HG03135 (cell line): Measurements from ENCODE around the gene PRPF40A.

ENCODE experiments used
- ATAC-seq: cut with Tn5 transposase; IDR thresholded peaks from one replicate; pipeline ENCODE4 v1.9.1; 2021; ENCODE audit warnings: mild to moderate bottlenecking, moderate library complexity; ENCODE audit not compliant: unreplicated experiment

Gene PRPF40A

DNA sequence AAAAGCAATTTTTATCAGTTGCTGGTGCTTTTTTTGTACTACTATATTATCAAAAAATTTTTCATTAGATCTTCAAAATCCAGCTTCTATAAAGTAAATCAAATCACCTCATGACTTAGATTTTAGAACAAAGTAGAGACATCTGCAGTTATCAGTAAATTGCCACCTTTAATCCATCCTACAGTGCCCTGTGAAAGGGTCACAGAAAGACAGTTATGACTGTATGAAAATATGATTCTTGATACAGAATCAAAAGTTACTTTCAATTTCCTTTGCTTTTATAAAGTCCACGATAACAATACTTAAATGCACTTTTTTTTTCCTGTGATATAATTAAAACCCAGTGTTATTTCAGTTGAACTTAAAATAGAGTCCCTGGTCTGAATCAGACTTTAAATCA is 61.4 kb downstream of the PRPF40A start:
- ATAC-seq, result peak; percentile 47

DNA sequence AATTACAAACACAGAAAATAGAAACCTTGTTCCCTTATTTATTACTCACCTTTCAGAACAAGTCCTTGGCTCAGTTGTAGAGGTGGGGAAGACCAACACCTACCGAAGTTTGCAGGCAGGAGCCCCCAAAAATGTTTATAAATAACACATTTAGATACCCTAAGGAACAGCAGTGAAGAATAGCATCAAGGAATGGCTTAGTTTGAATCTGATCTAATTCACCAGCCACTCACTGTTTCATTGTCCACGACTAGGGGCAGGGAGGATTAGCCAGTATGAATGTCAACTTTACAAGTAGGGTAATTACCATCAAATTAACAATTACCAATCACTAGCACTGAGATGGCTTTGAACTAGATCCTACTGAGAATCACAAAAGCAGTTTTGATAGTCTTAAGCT is 65.4 kb downstream of the PRPF40A start:
- no peak for ATAC-seq

DNA sequence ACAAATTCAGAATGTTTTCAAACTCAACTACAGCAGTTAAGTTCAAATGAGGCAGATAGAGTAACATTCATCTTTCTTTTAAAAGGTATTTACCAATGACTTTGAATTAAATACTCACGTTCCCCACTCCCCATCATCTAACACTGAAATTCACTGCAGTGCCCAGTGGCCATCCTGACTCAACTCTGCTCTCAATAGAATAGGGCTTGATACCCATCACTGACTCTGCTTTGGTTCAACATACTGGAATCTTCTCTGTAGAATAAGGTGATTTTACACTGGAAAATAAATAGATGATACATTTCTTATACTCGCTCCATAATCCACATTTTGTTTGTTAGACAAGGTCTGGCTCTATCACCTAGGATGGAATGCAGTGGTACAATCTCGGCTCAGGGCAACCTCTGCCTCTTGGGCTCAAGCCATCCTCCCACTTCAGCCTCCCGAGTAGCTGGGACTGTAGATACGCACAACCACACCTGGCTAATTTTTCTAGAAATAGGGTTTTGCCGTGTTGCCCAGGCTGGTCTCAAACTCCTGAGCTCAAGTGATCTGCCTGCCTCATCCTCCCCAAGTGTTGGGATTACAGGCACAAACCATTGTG is 66.4 kb downstream of the PRPF40A start:
- no peak for ATAC-seq

DNA sequence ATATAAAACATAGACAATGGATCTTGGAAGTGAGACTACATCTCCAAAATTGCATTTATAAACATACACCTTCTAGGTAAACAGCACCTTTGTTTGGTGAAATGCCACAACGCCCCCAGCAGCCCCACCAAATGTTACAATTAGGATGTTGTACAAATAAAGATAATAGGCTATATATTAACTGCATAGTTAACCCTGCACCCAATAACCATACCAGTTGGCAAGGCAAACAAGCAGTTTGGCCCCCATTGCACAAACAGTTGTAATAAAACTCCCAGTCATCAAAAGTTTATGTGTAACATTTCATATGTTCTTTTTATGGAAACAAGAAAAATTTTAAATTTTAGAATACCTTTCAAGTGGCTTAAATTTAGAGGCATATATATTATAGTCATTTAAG is 67.3 kb downstream of the PRPF40A start:
- no peak for ATAC-seq

DNA sequence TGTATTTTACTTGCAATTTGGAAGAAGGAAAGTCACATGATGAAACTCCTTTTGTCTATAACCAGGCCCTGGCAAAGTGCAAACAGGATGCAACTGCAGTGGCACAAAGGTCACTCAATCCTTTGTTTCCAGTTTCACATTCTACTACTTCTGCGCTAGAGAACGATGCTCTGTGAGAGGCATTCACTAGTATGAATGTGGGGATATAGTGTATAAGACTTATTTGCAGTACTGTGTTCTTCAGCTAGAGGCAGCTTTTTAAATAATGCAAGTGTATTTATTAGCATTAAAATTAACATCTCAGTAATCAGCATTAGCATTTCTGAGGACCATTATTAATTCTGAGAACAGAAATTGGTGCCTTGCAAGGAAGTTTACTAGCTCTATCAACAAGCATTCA is 68.9 kb downstream of the PRPF40A start:
- peak; percentile 52 for ATAC-seq

DNA sequence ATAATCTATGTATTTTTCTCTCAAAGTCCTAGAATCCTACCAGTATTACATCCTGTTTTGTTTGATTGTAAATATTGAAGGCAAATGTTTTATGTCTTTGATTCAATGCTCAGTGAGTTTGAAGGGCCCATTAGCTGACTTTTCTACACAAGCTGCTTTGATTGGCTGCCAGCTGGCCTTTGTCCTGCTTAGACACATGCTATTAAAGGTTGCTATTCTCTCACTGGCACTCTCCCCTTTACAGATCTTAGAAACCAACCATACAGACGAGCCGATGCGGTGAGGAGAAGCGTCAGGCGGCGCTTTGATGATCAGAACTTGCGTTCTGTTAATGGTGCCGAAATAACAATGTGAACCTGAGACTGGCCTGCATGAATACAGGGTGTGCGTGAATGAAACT is 69.7 kb downstream of the PRPF40A start:
- ATAC-seq, result no peak

DNA sequence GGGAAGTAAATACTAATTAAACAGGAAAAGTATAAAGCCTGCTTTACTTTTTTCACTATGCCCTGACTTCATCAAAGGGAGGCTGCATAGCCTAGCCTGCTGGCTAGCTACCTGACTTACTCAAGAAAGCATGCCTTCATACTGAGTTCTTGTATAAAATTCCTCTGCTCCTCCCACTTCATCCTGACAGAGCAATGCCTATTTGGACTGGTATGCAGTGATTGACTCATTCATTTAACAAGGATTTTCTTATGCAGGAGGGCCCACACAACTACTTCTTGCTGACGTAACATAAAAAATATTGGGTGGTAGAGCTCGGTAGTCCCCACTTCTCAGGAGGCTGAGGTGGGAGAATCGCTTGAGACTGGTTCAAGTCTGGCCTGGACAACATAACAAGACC is 70.5 kb downstream of the PRPF40A start:
- ATAC-seq, result no peak

DNA sequence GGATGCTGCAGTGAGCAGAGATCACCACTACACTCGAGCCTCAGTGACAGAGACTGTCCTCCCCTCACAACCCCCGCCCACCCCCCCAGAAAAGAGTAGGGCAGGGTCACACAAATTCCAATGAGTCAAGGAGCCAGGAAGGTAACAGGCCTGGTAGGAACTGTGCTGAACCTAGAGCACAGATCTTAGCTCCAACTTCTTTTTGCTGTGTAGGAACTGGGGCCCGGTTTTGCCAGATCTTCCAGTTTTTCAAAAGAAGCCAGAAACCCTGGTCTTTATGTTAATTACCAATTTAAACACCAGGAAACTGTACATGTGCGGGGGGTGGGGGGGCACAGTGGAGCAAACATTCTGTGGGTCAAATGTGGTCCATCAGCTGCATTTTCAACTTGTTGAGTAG is 71.0 kb downstream of the PRPF40A start:
- no peak for ATAC-seq

DNA sequence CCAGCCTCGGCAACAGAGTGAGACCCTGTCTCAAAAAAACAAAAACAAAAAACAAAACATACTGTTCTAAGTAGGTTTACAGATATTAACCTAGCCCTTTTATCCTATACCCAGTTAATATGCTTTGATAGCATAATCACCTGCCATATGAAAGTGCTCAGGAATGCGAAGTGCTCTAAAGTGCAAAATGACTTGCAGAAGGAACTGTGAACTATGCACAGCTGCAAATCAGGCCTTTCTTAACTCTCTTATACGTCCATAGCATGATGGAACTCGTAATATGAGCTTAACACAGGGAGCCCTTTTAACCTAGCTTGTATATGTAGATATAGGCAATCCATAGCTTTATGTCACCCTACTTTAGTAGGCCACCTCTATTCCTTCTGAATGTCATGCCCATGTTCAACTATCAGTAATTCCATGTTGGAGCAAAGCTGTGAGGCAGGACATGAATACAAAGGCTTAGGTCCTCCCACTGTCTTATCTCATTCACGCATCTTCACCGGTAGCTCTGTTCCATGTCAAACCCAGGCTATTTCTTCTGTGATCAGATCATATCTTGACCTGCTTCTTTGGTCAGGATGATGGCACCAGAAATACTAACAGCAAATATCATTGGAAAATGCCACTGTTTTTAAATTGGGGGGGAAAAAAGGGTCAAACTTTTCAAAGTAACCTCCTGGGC is 72.9 kb downstream of the PRPF40A start:
- no peak for ATAC-seq

DNA sequence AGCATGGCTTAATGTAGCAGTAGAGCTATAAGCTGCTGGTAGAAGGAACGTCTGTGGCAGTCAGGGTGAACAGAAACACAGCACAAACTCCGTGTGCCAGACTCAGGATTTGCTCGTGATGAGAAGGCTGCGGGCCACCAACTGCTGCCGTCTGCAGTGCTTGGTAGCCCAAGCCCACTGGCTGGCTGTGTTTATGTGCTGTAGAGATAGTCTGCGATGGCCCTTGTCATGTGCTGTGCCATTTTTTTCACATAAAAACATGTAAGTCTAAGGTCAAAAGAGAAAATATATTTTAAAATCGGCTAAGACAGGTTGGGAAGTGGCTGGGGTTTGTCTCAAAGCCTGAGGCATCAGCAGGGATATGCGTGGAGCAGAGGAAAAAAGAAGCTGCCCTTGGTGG is 78.7 kb downstream of the PRPF40A start:
- ATAC-seq, result no peak

DNA sequence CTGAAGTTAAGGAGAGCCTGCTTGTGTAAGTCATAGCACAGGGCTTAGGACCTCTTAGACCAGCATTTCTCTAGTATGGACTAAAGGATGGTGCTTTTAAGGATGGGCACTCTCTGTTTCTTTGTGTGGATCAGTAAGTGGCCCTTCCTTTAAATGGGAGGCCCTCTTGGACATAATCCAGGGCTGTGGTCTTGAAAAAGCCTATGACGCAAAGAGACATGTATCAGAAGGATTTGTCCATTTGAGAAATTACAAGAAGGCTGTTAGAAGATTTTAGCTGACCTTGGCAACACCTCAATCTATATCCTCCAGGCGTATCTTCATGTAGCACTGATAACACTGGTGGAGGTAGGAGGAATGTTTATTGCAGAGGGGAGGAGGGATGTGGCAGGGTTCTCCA is 79.2 kb downstream of the PRPF40A start:
- no peak for ATAC-seq

DNA sequence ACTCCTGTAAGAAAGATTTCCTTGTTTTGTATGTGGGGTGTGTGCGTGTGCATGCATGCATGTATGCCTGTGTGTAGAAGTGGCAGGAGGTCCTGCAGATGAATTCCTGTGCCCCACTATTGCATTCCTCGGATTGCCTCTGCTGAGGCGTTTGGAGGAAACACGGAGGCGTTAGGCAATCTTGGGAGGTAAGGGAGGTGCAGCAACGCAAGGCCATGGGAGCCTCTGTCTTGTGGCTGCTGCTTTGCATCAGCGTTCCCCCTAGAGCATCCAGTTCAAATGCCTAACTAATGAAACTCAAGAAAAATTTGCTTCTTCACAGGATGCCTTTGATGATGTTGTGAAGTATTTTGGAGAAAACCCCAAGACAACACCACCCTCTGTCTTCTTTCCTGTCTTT is 80.0 kb downstream of the PRPF40A start:
- no peak for ATAC-seq

DNA sequence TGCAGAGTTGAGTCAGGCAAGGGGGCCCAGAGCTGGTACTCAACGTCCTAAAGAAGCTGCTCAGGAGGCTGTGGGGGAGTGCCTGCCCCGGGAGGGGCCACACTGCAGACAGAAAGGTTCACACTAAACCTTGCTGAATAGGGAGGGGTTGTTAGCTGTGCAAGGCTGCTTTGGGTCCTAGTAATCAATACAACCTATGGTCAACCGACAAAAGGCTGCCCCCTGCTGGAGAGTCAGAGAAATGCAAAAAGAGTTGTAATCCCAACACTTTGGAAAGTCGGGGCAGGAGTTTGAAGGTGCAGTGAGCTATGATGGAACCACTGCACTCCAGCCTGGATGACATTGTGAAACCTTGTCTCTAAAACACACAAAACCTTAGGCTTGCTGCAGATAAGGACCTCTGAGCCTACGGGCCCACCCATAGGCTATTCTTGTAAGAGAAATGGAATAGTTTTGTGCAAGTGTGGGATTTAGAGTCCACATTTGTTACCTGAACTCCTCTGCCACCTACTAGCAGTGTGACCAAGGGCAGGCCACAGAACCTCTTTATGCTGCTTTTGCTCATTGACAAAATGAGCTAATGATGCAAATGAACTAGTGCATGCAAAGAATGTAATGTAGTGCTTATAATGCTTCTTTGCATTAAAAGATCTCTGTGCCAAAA is 81.5 kb downstream of the PRPF40A start:
- no peak for ATAC-seq

DNA sequence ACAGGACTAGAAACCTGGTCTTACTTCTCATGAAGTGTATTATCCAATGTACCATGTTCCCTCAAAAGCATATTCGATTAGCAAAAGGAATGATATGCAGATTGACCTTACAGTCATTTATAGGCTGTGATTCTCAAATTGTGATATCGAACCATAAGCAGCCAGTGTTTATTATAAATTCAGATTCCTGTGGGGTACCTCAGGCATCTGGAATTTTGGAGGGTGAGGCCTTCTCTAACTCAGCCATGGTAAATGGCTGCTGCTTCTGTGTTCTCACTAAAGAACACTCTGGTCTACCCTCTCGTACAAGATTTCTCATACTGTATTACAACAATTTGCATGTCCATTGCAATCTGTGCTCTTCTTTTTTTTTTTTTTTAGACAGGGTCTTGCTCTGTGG is 84.5 kb downstream of the PRPF40A start:
- no peak for ATAC-seq

DNA sequence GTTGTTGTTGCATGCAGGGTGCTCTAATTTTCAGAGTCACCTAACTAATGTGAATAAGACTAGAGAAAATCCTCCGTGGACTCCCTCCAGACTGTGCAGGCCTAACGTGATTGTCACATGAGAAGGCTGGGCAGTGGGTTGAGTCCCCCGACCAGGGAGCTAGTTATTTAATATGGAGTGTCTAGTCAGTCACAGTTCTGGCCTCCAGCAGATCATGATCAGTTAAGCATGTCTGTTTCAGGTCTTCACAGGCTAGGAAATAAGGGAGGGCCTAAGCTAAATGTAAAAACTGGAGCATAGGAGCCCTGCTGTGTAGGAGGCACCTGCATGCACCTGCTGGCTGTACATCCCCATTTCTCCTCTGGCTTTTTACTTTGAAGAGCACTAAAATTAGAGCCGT is 86.8 kb downstream of the PRPF40A start:
- ATAC-seq, result no peak

DNA sequence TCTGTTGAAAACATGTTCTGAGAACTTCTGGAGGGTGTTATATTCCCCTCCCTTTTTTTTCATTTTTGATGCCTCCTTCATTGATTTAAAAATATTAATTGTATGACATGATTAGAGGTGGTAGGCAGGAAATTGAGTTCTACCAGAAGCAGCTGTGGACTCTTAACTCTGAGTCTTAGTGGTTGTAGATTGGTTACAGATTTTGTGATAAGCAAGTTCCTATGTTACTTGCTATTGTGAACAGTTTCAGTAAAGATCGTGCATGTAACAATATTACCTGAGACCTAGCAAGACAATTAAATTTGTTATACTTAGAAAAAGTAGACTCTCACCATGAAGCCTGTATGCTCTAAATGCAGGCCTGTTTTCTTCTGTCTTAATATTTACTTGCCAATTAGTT is 88.1 kb downstream of the PRPF40A start:
- no peak for ATAC-seq

DNA sequence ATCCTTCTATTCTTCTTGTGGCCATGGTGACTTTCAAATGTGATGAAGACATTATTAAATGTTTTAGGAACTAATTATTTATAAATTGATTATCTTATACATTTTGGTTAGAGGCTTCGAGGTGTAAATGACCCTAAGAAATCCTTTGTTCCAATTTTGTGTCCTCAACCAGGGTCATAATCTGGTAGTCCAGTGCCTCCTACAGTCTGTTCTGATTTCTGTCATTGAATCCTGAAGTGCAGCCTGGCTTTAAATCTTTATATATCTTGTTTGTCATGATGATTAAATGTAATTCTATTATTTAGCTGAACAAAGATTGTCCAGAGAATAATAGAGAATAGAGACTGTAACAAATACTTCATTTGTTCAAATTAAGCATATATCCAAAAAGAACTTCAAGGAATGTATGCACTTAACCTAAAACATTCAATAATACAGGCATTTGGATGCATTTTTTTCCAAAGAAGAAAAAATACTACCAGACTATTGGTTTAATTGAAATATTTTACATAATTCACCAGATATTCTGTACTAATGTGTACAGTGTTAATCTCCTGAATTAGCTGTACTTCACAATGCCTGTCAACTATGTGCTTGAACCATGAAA is 89.8 kb downstream of the PRPF40A start:
- no peak for ATAC-seq

DNA sequence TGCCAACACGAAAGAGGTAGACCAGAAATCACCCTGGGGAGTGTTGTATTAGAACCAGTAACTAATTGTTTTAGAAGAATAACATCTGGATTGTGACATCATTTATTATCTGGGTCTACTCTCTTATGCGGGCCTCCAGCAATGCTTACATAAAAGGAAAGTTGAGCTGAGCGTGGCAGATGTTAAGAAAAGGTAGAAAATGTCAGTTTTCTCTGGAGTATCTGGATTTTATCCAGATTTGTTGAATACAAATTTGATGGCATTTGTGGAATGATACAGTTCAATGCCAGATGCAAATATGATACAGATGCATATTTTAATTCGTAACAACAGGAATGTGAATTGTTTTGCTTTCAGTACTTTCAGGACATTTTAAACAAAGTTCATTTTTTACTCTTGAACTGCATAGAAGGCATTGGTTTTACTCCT is 90.3 kb downstream of the PRPF40A start:
- no peak for ATAC-seq

DNA sequence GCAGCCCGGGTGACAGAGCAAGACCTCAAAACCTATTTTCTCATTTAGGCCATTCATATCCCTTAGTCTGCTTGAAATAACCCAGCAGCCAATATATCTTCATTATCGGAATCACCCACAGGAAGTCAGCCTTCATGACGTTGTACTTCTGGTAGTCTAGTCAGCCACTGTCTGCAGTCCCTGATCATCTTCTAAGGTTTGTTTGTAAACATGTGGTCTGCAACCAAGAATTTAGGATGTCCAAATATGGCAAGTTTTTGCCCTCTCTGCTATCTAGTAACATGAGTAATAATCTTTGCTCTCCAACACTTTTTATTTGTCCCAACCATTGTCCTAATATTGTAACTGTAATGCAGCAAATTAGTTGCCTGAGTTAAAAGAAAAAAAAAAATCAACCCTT is 92.5 kb downstream of the PRPF40A start:
- ATAC-seq, result no peak

DNA sequence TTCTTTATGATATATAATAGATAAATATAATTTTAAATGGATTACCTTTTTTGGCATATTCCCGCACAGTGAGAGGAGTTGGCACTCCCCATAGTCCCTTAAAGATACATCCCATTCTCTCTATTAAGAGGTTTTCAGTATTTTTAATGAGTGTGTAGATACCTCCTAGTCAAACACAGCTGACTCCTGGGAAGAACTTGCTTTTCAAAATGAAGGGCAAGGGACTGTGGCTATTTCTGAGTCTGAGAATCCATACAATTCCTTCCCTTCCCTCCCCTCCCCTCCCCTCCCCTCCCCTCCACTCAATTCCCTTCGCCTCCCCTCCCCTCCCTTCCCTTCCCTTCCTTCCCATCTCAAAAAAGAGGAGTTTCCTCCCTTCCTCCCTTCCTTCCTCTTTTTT is 93.5 kb downstream of the PRPF40A start:
- no peak for ATAC-seq

DNA sequence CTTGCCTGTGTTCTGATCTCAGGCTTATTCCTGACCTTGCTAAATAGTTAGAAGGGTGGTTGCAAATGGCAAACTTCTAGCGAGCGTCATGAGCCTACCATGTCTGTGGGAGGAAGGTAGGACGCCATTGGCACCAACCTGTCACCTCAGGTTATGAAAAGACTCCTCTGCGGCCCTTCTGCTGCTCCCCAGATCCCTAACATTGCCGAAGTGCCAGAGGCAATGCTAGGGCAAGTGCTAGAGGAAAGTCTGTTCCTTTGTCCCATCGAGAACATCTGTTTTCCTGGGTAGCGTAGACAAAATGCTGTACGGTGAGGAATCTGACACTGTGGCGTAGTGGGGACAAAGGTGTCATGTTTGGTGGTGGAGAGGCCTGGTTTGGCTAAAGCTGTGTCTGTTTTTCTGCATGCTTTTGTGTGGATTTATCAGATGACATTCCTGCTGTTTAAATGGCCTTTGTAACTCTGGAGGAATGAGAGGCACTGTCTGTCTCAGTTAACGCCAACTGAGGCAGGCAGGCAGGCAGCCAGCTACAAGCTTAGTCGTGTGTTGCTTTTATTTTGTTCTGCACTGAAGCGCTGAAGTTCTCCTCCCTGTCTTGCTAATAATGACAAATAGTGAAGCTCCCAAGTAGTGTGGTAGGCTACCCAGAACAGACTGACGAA is 94.1 kb downstream of the PRPF40A start:
- ATAC-seq, result no peak

DNA sequence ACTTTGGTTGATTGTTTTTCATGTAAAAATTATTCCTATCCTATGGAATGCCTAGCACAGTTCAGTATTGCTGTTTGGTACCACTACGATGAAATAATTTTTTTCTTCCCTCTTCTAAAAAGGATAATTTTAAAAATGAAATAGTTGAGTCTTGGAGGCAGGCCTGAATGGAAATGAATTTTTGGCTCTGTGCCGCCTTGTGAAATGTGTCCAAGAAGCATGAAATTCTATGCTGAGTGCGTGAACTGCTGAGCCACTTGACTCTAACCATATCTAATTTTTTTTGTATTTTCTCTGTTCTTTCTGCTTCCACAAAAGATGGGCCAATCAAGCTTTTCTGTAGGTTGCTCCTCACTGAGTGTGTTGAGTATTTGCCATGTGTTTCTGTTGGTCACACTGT is 95.0 kb downstream of the PRPF40A start:
- ATAC-seq, result no peak
